ENCODE results near the gene UBTD1. TPM values are rescaled to one million over a fixed set of nuclear protein-coding genes. Genes with fewer than 3 reads are reported as not detected.

The UBTD1 gene
- total RNA-seq, 2 donors from 2014 or later = 10.0 to 93.8 TPM

- 90% methylated on average over 2 of the region's 2 CpGs for WGBS
- H3K36me3 ChIP-seq = no peaks in the 10 kb centered on the region
- intact Hi-C loops (cut with DNase I) = no loop called here
Measured at GRCh38 chr10:97500297-97500575, 1.5 kb downstream of the UBTD1 start.

DNA sequence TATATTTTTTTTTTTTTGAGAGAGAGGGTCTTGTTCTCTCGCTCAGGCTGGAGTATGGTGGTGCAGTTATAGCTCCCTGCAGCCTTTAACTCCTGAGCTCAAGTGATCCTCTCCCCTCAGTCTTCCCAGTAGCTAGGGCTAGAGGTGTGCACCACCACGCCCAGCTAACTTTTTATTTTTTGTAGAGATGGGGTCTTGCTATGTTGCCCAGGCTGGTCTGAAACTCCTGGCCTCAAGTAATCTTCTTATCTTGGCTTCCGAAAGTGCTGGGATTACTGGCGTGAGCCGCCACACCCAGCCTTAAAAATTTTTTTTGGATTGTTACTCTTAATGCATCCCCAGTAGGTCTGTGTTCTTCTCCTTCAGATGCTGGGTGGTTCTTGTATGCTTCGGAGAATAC is 4.2 kb downstream of the UBTD1 start:
- Histone ChIP-seq H3K4me1 (replicated peaks) (no peaks in the 10 kb centered on the region), H3K27me3 (replicated peaks; ENCODE audit: insufficient read depth) (no peaks in the 10 kb centered on the region), H3K36me3 (no peaks in the 10 kb centered on the region), H3K4me3 (no peak overlapping the region), H3K9me3 (no peaks in the 10 kb centered on the region), H3K27ac (no peak overlapping the region)
- WGBS = 92% methylated on average over 6 of the region's 6 CpGs
- no peak for DNase-seq (ENCODE audit: low spot score)
- TF ChIP-seq POLR2A (IDR thresholded peaks at IDR 0.05) (no peak), CTCF (IDR thresholded peaks at IDR 0.05) (no peak)
- intact Hi-C loops (cut with DNase I) = no loop called here

More at GRCh38 chr10:97500297-97500575, 1.5 kb downstream of the UBTD1 start:
- H3K4me1 ChIP-seq (replicated peaks) = peaks cover 1% of the 10 kb centered on the region
- TF ChIP-seq CTCF (IDR thresholded peaks at IDR 0.05) (no peak), POLR2A (IDR thresholded peaks at IDR 0.05) (no peak), POLR2AphosphoS5 (IDR thresholded peaks at IDR 0.05) (no peak)
- DNase-seq (ENCODE audit: low spot score) = no peak
- H3K27ac ChIP-seq = peak overlapping the region in 1 of 2 donors; percentile 89
- H3K4me3 ChIP-seq = no peak overlapping the region
- H3K27me3 ChIP-seq (replicated peaks; ENCODE audit: insufficient read depth) = no peaks in the 10 kb centered on the region
- no peaks in the 10 kb centered on the region for H3K9me3 ChIP-seq

- TF ChIP-seq CTCF (IDR thresholded peaks at IDR 0.05) = no peak
- TF ChIP-seq POLR2AphosphoS5 (IDR thresholded peaks at IDR 0.05) = no peak
- no peak for TF ChIP-seq POLR2A (IDR thresholded peaks at IDR 0.05)
- H3K9me3 ChIP-seq = no peaks in the 10 kb centered on the region
- no peak overlapping the region for H3K27ac ChIP-seq
- no peak overlapping the region for H3K4me3 ChIP-seq
- no peak for DNase-seq (ENCODE audit: low spot score)
- intact Hi-C loops (cut with DNase I) = no loop called here
- H3K4me1 ChIP-seq (replicated peaks) = no peaks in the 10 kb centered on the region
- no peaks in the 10 kb centered on the region for H3K27me3 ChIP-seq (replicated peaks; ENCODE audit: insufficient read depth)
- 56% methylated on average over 3 of the region's 3 CpGs for WGBS
- H3K36me3 ChIP-seq = no peaks in the 10 kb centered on the region
Measured at GRCh38 chr10:97503406-97503805, 4.7 kb downstream of the UBTD1 start.

DNA sequence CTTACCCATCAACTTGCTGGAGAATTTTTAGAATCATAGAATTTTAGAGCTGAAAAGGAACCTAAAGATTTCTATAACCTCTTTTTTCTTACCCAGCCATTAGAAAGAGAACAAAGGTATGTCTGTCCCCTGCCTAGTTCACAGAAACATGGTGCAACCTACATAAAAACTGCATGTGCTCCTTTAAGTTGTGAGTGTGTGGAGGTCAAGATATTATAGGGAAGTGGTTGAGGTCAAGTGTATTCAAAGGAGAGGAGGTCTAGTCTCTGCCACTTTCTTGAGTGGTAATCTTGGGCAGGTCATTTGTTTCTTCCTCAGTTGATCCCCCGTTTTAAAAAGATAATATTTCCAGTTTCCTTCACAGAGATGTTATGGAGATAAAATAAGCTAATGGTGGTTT is 6.4 kb downstream of the UBTD1 start:
- Histone ChIP-seq H3K4me3 (no peak overlapping the region), H3K9me3 (no peaks in the 10 kb centered on the region), H3K4me1 (replicated peaks) (no peaks in the 10 kb centered on the region), H3K27me3 (replicated peaks; ENCODE audit: insufficient read depth) (no peaks in the 10 kb centered on the region), H3K27ac (no peak overlapping the region), H3K36me3 (no peaks in the 10 kb centered on the region)
- TF ChIP-seq CTCF (IDR thresholded peaks at IDR 0.05) (no peak), POLR2A (IDR thresholded peaks at IDR 0.05) (no peak), POLR2AphosphoS5 (IDR thresholded peaks at IDR 0.05) (no peak)
- no peak for DNase-seq (ENCODE audit: low spot score)
- intact Hi-C loops (cut with DNase I) = no loop called here
- WGBS = 61% methylated on average over 1 of the region's 1 CpG

- no peak for DNase-seq (ENCODE audit: low spot score)
- Histone ChIP-seq H3K27me3 (replicated peaks; ENCODE audit: insufficient read depth) (no peaks in the 10 kb centered on the region), H3K4me1 (replicated peaks) (no peaks in the 10 kb centered on the region), H3K27ac (no peak overlapping the region), H3K9me3 (no peaks in the 10 kb centered on the region), H3K36me3 (no peaks in the 10 kb centered on the region), H3K4me3 (no peak overlapping the region)
- intact Hi-C loops (cut with DNase I) = no loop called here
- WGBS = 85% methylated on average over 3 of the region's 3 CpGs
- TF ChIP-seq POLR2A (IDR thresholded peaks at IDR 0.05) (no peak), CTCF (IDR thresholded peaks at IDR 0.05) (no peak), POLR2AphosphoS5 (IDR thresholded peaks at IDR 0.05) (no peak)
Measured at GRCh38 chr10:97506199-97506991, 7.7 kb downstream of the UBTD1 start.
